GM18868 (cell line): ENCODE measurements around the gene PLA2G12A.

Experiments
- ATAC-seq: cut with Tn5 transposase; IDR thresholded peaks from one replicate; pipeline ENCODE4 v1.9.1; 2021; ENCODE audit warnings: mild to moderate bottlenecking, moderate library complexity; ENCODE audit not compliant: unreplicated experiment

Gene PLA2G12A

DNA sequence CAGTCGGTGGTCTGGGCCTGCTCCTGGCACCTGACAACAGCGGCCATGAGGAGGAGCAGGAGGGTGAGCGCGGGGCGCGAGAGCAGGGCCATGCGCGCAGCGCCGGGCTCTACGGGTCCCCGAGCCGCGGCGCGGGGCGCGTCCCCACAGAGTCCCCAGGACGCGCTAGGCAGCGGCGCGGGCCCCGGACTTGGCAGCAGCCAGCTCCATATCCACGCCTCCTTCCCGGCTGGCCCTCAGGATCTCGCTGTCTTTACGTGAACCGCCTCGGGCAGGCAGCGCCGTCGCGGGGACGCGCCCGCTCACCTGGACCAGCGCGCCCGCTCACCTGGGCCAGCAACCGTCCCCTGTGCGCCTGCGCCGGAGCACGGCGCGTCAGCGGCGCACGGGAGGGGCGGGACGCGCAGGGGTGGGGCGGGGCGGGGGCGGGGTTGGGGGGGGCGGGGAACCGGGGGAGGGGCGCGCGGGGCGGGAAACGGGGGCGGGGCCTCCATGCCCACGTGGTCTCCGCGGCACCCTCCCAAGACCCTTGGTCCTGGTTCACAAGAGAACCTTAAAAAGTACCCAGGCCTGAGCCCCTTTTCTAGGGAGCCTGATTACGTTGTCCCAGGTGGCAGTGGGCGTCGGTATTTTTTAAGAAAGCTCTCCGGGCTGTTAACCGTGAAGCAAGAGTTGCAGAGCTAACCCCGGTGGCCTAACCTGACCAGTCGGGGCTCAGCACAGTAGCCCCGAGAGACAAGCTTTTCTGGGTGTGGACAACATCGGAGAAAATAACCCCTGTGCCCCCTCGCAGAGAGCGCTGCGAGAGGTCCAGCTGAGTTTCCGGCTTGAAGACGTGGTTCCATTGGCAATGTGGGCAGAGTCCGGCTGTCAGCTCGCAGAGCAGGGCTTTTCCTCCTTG lies at the start of gene PLA2G12A:
Gene PLA2G12A, minus strand, starts transcription at position 353 of the 901 bp plus-strand sequence. Its CDS starts 261 bp downstream, at position 92.
- peak; percentile 80 for ATAC-seq

DNA sequence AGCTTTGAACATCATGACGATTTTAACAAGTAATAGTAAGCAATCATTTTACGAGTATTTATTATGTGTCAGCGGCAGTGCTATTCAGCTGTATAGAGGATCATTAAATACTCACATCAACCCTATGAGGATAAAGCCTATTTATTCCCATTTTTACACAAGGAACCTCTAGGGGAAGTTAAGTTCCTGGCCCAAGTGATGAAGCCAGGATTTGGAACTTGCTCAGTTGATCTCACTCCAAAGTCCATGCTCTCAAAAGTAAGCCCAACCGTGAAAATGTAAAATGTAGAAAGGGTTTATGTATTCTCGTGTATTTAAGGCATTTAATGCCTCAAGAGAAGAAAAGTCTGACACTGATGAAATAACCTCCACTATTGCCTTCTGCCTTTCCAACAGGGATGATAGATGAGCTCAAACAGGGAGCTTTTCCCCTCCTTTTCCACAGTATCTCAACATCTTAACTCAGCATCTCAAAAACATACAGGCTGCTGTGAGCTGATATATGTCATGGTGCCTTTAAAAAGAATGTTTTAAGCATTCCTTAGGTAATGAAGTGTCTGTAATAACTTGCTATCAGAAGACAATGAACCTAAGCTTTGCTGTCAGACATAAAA lies 35.0 kb upstream of the PLA2G12A start:
- no peak for ATAC-seq

DNA sequence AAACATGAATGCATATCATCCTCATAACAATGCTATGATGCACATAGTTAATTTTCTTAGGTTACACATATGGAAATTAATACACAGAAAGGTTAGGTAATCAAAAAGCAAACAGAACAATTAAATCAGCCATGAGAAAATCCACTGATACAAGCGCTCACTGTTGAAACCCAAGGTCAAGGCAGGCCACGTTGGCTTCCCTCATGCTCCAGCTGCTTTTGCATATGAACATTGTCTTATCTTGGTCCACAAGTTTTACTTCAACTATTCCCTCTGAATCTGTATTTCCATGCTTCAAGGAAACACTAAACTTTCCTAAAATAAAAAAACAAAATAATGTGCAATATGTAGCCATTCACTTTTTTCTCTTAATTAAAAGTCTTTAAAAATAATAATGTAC lies 34.5 kb upstream of the PLA2G12A start:
- ATAC-seq = no peak

DNA sequence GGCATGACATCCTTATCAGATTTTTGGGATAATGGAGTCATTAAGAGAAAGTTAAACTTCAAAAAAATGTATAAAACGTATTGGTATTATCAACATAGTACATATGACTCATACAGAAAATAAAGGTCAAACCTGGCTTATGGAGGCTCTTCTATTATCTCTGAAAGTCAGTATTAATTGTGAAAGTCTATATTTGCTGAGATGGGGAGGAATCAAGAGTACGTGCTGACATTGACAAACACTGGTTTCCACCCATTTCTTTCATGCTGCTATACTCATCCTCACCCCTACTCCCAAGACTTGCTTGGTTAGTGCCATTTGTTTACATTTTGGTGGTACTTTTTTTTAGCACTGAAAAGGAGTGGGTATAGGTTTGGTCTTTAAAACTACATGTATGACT lies 30.8 kb upstream of the PLA2G12A start:
- peak; percentile 81 for ATAC-seq

DNA sequence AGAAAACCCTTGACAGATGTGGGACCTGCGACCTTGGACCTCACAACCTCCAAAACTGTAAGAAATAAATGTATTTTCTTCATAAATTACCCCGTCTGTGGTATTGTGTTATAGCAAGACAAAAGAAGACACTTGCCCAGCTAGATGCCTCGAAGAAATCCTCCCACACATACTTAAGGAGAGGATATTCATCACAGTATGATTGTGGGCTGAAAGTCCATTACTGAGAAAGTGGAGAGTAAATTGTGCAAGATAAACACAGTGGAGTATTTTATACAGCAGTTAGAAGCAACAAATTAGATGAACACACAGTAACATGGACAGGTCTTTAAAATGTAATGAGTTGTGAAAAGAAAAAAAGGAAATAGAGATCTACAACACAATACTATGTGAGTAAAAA lies 25.8 kb upstream of the PLA2G12A start:
- no peak for ATAC-seq

DNA sequence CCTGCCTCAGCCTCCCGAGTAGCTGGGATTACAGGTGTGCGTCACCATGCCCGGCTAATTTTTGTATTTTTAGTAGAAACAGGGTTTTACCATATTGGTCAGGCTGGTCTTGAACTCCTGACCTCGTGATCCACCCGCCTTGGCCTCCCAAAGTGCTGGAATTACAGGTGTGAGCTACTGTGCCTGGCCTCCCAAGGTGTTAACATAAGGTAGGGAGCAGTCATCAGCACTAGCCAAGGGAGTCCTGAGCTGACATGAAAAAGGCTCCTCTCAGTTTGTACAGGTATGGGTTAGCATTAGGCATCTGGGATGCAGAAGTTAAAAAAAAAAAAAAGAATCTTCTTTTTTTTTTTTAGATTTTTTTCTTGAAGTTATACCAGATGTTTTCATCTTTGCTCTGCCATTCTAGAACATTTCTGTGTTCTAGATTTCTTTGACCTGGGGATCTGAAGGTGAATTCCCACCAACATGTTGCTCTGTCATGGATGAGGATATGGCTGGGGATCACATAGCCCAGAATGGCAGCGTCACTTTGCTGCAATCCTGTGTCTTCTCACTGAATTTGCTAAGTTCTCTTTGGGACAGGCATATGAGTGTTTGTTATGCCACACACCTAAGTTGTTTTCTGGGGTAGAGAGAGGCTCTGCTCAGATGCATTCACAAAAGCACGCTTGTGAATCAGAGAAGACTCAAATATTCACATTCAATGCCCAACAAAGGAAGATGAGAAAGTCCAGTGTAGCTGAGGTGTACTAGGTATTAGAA lies 24.4 kb upstream of the PLA2G12A start:
- ATAC-seq = no peak

DNA sequence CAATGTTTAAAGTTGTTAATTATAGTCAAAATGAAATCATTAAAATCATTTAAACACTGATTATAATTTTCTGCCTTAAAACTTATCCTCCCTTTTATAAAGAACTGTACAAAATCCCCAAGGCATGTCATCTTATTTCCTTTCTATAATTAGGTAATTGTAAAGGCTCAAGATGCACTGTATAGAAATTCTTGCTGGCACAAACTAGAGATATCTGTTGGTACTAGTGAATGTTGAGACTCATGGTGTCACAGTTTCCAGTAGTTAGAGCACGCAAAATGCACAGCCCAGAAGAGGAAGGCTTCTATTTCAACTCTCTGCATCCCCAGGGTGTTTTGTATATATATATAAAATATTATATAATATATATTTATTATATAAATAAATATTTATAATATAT lies 22.7 kb upstream of the PLA2G12A start:
- ATAC-seq = no peak

DNA sequence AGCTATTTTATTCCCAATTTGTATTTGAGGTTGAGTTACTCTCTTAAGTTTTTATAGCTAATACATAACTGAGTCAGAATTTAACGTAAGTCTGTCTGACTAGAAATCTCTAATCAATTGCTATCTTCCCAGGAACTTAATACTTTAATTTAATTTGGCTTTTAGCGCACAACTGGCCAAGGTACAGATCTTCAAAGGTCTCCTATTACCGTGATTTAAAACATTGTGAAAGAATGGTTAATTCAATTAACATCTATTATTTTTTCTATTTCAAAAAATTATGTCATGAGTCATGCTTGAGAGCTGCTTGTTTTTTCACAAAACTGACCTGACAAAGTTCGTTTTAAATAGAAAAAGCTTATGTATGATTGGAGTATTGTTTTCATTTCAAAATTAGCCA lies 22.0 kb upstream of the PLA2G12A start:
- ATAC-seq = no peak

DNA sequence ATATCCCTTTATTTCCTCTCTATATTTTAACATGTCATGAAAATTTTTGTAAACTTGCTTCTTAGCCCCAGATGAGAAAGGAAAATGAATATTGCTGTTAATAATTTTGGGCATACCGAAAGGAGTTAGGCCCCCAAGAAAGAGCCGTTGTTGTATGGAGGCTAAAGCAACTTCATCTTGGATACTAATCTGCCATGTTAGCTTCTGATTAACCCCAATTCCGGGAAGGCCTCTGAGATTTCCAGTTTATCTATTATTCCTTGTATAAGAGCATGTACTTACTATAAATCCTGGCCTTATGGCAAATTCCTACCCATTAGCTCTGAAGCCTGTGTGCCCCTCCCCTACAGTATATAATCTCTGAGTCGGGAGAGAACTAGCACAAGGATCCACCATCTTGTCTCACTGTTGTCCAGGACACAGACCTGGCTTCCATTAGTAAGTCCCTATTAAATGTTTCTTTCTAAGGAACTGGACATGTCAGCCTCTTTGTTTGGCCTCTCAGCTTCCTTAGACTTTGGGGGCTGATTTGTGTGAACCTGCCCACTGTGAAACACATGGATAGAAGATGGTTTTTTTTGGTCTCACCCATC lies 20.9 kb upstream of the PLA2G12A start:
- no peak for ATAC-seq

DNA sequence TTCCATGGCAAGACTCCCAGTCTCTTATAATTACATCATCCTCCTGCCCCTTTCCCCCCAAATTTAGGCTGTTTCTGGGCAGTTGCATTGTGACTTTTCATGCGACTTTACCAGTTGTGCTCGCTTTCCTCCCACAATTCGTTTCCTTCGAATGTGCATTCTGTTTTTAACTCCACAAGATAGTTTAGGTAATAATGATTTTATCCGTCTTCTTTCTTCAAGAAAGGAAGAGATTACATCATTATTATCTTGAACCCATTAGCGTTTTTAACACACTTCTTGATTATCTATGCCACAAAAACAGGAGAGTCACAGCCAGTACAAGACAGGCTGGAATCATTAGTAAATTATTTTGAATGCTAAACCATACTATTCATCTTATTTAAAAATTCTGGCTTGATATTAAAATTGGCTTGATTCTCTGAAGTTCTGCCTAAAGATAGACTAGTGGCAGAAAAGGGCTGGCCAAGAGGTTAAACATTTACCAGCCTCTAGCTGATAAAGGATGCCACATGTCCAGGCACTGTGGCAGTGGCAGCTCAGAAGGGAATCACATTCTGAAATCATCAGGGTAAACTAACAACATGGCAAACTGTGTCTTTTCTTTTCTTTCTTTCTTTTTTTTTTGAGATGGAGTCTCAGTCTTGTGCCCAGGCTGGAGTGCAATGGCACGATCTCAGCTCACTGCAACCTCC lies 19.7 kb upstream of the PLA2G12A start:
- ATAC-seq = no peak

DNA sequence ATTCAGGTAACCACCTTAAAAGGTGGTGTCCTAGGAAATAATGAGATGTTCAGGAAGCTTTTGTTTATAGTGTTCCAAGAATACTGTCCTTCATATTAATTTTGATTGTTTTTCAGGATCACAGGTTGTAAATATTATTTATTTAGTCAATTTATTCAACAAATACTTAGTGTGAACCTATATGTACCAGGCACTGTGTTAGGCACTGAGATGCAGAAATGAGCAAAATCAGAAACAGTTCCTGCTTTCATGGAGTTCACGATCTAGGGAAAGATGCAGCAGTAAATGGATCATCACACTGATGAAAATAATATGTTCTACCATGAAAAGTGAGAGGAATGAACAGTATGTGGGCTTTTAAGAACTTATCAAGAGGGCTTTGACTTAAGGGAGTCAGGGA lies 18.2 kb upstream of the PLA2G12A start:
- ATAC-seq = no peak

DNA sequence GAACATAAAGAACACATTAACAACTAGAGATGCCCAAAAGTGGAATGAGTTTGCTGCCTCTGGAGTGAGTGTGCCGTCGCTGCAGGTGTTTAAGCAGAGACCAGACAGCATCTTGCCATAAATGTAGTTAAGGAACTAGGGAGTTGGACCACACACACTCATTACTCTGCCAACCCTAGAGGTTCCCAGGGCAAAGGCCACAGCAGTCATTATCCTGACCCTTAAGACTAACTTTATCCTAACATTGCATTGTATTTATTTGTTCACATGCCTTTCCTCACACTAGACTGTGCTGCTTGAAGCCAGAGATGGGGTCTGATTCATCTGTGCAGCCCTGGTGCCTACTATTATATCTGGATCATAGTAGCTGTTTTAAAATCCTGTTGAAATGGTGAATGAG lies 16.9 kb upstream of the PLA2G12A start:
- ATAC-seq = no peak

DNA sequence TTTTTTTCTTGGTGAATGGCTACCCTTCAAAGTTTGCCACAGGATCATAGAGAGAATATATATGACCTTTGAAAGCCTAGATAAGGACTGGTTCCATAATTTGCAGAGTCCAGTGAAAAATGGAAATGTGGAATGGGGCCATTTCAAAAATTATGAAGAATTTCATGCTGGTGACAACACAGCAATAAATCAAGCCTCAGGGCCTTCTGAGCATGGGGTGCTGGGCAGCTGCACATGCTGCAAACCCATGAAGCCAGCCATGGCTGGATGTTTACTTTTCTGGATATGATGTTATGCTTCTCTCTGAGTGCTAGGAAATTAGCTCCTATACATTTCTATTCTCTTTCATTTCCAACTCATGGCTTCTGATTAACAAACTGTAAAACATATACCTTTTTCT lies 16.0 kb upstream of the PLA2G12A start:
- no peak for ATAC-seq

DNA sequence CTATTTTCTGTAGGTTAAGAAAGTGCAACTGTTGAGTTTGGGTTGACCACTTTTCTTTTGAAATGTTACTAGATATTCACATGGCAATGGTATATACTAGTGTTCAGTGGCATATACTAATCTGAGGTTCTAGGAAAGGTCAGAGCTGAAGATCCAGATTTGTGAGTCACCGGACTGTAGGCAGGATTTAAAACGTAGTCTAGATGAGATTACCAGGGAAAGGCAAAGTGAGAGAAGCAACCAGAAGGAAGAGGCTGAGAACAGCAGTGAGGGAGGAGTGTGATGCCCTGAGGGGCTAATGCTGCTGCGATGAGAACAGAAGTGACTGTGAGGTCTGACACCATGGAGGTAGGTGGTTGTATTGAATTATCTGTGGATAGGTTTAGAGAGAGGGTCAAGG lies 9.7 kb upstream of the PLA2G12A start:
- ATAC-seq = no peak

DNA sequence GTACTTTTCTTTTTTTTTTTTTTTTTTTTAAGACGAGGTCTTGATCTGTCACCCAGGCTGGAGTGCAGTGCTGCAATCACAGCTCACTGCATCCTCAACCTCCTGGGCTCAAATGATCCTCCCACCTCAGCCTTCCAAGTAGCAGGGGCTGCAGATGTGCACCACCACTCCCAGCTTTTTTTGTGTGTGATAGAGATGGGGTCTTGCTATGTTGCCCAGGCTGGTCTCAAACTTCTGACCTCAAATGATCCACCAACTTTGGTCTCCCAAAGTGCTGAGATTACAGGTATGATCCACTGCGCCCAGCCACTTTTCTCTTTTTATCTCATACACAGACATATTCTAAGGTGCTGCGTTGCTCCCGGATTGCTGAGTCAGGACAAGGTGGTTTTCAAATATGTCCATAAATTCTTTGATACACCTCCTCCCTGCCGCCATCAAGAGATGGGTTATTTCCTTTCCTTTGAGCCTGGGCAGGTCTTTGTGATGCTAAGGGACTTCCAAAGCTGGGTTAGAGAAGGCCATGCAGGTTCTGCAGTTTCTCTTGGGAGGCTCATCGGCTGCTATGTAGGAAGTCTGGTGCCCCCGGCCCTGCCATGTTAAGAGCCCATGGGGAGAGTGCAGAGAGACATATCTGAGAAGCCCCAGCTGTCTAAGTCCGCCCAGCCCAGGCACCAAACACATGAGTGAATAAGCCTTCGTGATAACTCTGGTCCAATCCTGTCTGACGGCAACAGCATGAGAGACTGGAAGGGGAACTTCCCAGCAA lies 8.4 kb upstream of the PLA2G12A start:
- no peak for ATAC-seq

DNA sequence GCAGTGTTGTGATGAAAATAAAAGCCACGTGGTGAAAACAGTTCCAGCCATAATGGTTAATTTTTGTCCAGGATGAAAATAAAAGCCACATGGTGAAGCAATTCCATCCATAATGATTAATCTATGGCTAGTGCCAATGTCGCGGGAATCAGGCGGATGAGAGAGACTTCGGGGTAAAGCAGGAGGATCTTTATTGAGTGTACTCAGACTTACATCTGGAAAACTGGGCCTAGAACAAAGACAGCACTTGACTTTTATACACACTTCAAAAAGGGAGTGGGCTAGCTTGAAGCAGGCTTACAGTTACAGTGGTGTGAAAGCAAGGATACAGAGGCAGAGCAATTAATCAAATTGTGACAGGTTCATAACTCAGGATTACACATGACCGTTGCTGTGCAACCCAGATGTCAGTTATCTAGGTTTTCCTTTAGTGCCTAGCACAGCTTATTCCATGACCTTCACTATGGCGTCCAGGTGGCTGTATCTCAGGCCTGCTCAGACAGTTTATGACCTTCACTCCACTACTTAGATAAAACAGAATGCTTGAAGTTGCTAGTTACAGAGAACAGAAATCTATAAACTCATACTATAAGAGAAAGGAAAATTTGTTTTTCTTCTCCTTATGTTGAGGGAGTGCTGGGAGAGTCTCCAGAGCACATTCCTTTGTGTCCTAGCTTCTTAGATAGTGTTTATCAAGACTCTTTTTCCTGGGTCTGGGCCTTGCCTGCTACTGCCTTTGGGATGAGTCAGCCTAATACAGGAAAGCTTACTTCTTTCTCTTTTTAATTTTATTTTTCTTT lies 5.9 kb upstream of the PLA2G12A start:
- ATAC-seq = no peak

DNA sequence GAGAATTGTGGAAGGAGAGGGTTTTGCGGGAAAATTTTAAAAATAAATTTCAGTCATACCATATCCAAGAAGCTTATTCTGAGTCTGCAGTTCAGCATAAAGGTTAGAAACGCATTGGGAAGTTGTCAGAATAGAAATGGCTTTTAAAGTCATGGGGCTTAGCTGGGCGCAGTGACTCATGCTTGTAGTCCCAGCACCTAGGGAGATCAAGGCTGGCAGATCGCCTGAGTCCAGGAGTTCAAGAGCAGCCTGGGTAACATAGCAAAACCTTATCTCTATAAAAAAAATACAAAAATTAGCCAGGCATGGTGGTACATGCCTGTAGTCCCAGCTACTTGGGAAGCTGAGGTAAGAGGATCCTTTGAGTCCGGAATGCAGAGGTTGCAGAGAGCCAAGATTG lies 3.9 kb upstream of the PLA2G12A start:
- ATAC-seq = no peak

DNA sequence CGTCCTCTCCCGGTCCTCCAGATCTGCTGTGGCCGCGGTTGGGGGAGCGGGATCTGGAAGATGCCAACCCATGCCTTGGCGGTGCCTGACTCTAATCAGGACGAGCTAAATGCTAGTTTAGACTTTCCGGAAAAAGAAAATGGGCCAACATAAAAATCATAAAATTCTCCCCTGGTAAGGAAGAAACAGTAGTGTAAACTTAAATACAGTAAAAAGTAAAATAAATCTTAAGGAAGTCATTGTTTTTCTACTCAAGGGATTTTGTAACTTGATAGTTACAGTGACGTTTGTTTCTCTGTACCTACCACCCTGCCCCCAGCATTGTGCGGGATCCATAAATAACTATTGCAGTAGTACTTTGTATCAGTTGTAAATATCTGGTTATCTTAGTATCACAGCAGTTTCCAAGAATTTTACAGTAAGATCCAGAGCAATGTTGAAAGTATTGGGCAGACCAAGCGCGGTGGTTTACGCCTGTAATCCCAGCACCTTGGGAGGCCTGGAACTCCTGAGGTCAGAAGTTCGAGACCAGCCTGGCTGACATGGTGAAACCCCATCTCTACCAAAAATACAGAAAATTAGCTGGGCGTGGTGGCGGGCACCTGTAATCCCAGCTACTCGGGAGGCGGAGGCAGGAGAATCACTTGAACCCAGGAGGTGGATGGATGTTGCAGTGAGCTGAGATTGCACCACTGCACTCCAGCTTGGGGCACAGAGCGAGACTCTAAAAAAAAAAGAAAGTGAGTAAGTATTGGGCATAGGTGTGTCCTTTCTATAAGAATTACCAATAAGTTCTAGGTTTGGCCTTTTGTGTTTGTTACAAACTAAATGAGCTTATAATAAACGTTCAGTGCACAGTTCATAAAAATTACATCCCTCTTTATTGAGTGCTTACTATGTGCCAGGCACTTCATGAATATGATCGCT lies 1.0 kb upstream of the PLA2G12A start:
- ATAC-seq = no peak
